CD4-positive, alpha-beta memory T cell (primary cell): ENCODE data around the gene LAPTM4A. TPM values are rescaled to one million over a fixed set of nuclear protein-coding genes. Genes with fewer than 3 reads are reported as not detected.
"Not testable (repeated sequence)": the region's sequence is repeated elsewhere in the genome, so short reads cannot be mapped to it uniquely, and the experiment has no call there.

Experiments used
- CTCF ChIA-PET: fragments of 350-600 bp; sonication (Branson Sonifier 250); formaldehyde crosslinking; loops from one replicate; lab custom pipeline; 2021; ENCODE audit warnings: inconsistent platforms; ENCODE audit not compliant: partially characterized antibody; lab: Charles Lee
- POLR2A ChIA-PET: fragments of 350-600 bp; sonication (Branson Sonifier 250); formaldehyde crosslinking; loops from one replicate; lab custom pipeline; 2021; ENCODE audit not compliant: partially characterized antibody; lab: Charles Lee
- DNase-seq, 5 donors: peaks; one replicate each; pipeline versions ENCODE4 v3.0.0 to v3.0.0-alpha.2; 2020 to 2022; ENCODE audit warnings: mixed read lengths in 1 of 5
- H3K27ac ChIP-seq: one replicate; pipeline ENCODE4 v1.7.0; 2013; ENCODE audit warnings: low read depth, low read length
- H3K27me3 ChIP-seq: 2 replicates; pipeline ENCODE4 v1.7.0; 2013; ENCODE audit warnings: mild to moderate bottlenecking, low read length, moderate library complexity; ENCODE audit not compliant: insufficient read depth
- H3K36me3 ChIP-seq: 2 replicates; pipeline ENCODE4 v1.7.0; 2013; ENCODE audit warnings: mild to moderate bottlenecking, low read length, moderate library complexity; ENCODE audit not compliant: insufficient read depth
- H3K4me1 ChIP-seq: 2 replicates; pipeline ENCODE4 v1.7.0; 2013; ENCODE audit warnings: mild to moderate bottlenecking, low read length, moderate library complexity; ENCODE audit not compliant: insufficient read depth
- H3K4me3 ChIP-seq, 2 donors: one replicate each; pipeline ENCODE4 v1.7.0; 2013; ENCODE audit warnings: low read length in 2 of 2, mild to moderate bottlenecking in 1 of 2
- H3K9me3 ChIP-seq, 2 donors: one replicate each; pipeline ENCODE4 v1.7.0; 2013; ENCODE audit warnings: low read length in 2 of 2, control low read depth in 1 of 2; ENCODE audit not compliant: control insufficient read depth in 1 of 2
- H3K27ac Mint-ChIP-seq, 7 donors: one replicate each; pipeline ENCODE4 v1.8.0; 2020 to 2021; ENCODE audit warnings: mixed read lengths in 7 of 7, mild to moderate bottlenecking in 6 of 7, inconsistent platforms in 3 of 7, moderate library complexity in 3 of 7
- H3K27me3 Mint-ChIP-seq, 2 donors: one replicate each; pipeline ENCODE4 v1.8.0; 2020 to 2021; ENCODE audit warnings: mixed read lengths in 2 of 2
- H3K36me3 Mint-ChIP-seq, 2 donors: one replicate each; pipeline ENCODE4 v1.8.0; 2020 to 2021; ENCODE audit warnings: mixed read lengths in 2 of 2, inconsistent platforms in 1 of 2, mild to moderate bottlenecking in 1 of 2
- H3K4me1 Mint-ChIP-seq, 4 donors: one replicate each; pipeline ENCODE4 v1.8.0; 2020 to 2021; ENCODE audit warnings: mixed read lengths in 4 of 4, mild to moderate bottlenecking in 1 of 4
- H3K4me3 Mint-ChIP-seq, 8 donors: one replicate each; pipeline ENCODE4 v1.8.0; 2020 to 2021; ENCODE audit warnings: mixed read lengths in 8 of 8, mild to moderate bottlenecking in 7 of 8, moderate library complexity in 6 of 8, inconsistent platforms in 3 of 8
- H3K9me3 Mint-ChIP-seq, 8 donors: one replicate each; pipeline ENCODE4 v1.8.0; 2020 to 2021; ENCODE audit warnings: mixed read lengths in 8 of 8, mild to moderate bottlenecking in 5 of 8, inconsistent platforms in 3 of 8, moderate library complexity in 1 of 8
- intact Hi-C: fragments of 100-400 bp; cut with micrococcal nuclease; formaldehyde crosslinking; loops from one replicate; pipeline ENCODE4 v1.15.1; 2023
- polyA plus RNA-seq, 2 donors: library from polyadenylated mRNA; unstranded; fragments of 300-500 nt; fragmentation: Illumina TruSeq; gene quantifications; one replicate each; pipeline ENCODE4 v1.2.3, GENCODE V29; 2021
- total RNA-seq, 2 experiments: library from RNA; stranded (reverse); gene quantifications; one replicate each; pipeline ENCODE4 v1.2.3, GENCODE V29; 2021

LAPTM4A gene
- total and polyA plus RNA-seq, 4 experiments from 2014 or later = 47.4 to 150 (median 75.9) TPM

GRCh38 chr2:20045712-20046292 lies 5.6 kb downstream of the LAPTM4A start:
- Mint-ChIP-seq H3K36me3 (peaks cover 0 to 22% of the 10 kb centered on the region in 2 donors), H3K27ac (peak overlapping the region in 1 of 7 donors; percentile 22), H3K4me1 (peaks cover 29 to 48% (median 41%) of the 10 kb centered on the region in 4 donors)
- H3K4me3 ChIP-seq, H3K27me3 Mint-ChIP-seq, H3K4me3 Mint-ChIP-seq, H3K9me3 Mint-ChIP-seq, POLR2A ChIA-PET, DNase-seq, H3K9me3 ChIP-seq, H3K27ac ChIP-seq, intact Hi-C loops, H3K27me3 ChIP-seq, H3K36me3 ChIP-seq: not testable (repeated sequence)
- peaks cover 29% of the 10 kb centered on the region for H3K4me1 ChIP-seq
- CTCF ChIA-PET = interaction anchor here (3.1 to 3.8 kb wide), 2 partner anchors 31 kb away, joined by 13 to 20 read pairs; no protein-coding TSS in a partner anchor

GRCh38 chr2:20044778-20045177 lies 6.7 kb downstream of the LAPTM4A start:
- H3K36me3 Mint-ChIP-seq = peaks cover 9 to 26% of the 10 kb centered on the region in 2 donors
- no peak overlapping the region for H3K27ac Mint-ChIP-seq
- Histone ChIP-seq H3K4me1 (peaks cover 21% of the 10 kb centered on the region), H3K27me3 (no peaks in the 10 kb centered on the region), H3K36me3 (peaks cover 7% of the 10 kb centered on the region), H3K4me3 (no peak overlapping the region), H3K9me3 (no peaks in the 10 kb centered on the region), H3K27ac (no peak overlapping the region)
- intact Hi-C loops = no loop called here
- DNase-seq = no peak
- ChIA-PET CTCF (interaction anchor here (3.1 kb wide), 1 partner anchor 30 kb away, joined by 13 read pairs; no protein-coding TSS in a partner anchor), POLR2A (no interaction called here)
- no peak overlapping the region for H3K4me3 Mint-ChIP-seq
- no peaks in the 10 kb centered on the region for H3K9me3 Mint-ChIP-seq
- no peaks in the 10 kb centered on the region for H3K27me3 Mint-ChIP-seq
- peaks cover 22 to 39% (median 33%) of the 10 kb centered on the region in 4 donors for H3K4me1 Mint-ChIP-seq

GRCh38 chr2:20042531-20042930 lies 8.9 kb downstream of the LAPTM4A start:
- ChIA-PET CTCF (no interaction called here), POLR2A (no interaction called here)
- no peak for DNase-seq
- Mint-ChIP-seq H3K4me3 (no peak overlapping the region), H3K27ac (no peak overlapping the region), H3K4me1 (peaks cover 8 to 20% (median 16%) of the 10 kb centered on the region in 4 donors), H3K36me3 (peaks cover 23 to 45% of the 10 kb centered on the region in 2 donors), H3K9me3 (no peaks in the 10 kb centered on the region), H3K27me3 (no peaks in the 10 kb centered on the region)
- Histone ChIP-seq H3K4me3 (no peak overlapping the region), H3K36me3 (peaks cover 24% of the 10 kb centered on the region), H3K9me3 (no peaks in the 10 kb centered on the region), H3K27ac (no peak overlapping the region), H3K27me3 (no peaks in the 10 kb centered on the region), H3K4me1 (no peaks in the 10 kb centered on the region)
- intact Hi-C loops = no loop called here

GRCh38 chr2:20040489-20041172 lies 10.8 kb downstream of the LAPTM4A start:
- H3K27ac Mint-ChIP-seq = no peak overlapping the region
- no peak overlapping the region for H3K4me3 Mint-ChIP-seq
- no peak overlapping the region for H3K4me3 ChIP-seq
- peaks cover 41 to 59% of the 10 kb centered on the region in 2 donors for H3K36me3 Mint-ChIP-seq
- POLR2A ChIA-PET = no interaction called here
- CTCF ChIA-PET = interaction anchor here (2.6 kb wide), 1 partner anchor 26 kb away, joined by 11 read pairs; no protein-coding TSS in a partner anchor
- H3K9me3 Mint-ChIP-seq = no peaks in the 10 kb centered on the region
- intact Hi-C loops = no loop called here
- H3K27ac ChIP-seq = no peak overlapping the region
- H3K4me1 ChIP-seq = no peaks in the 10 kb centered on the region
- peaks cover 9 to 19% (median 13%) of the 10 kb centered on the region in 4 donors for H3K4me1 Mint-ChIP-seq
- H3K36me3 ChIP-seq = peaks cover 40% of the 10 kb centered on the region
- DNase-seq = no peak
- H3K27me3 Mint-ChIP-seq = no peaks in the 10 kb centered on the region
- no peaks in the 10 kb centered on the region for H3K27me3 ChIP-seq
- no peaks in the 10 kb centered on the region for H3K9me3 ChIP-seq

- no peaks in the 10 kb centered on the region for H3K9me3 Mint-ChIP-seq
- Histone ChIP-seq H3K27me3 (no peaks in the 10 kb centered on the region), H3K27ac (no peak overlapping the region), H3K36me3 (peaks cover 58% of the 10 kb centered on the region), H3K9me3 (no peaks in the 10 kb centered on the region), H3K4me1 (no peaks in the 10 kb centered on the region), H3K4me3 (no peak overlapping the region)
- intact Hi-C loops = no loop called here
- peak overlapping the region in 1 of 7 donors; percentile 5 for H3K27ac Mint-ChIP-seq
- no peak overlapping the region for H3K4me3 Mint-ChIP-seq
- ChIA-PET CTCF (interaction anchor here (0.8 to 5.2 kb wide), 2 partner anchors 14 to 22 kb away, joined by 4 to 32 read pairs; partner anchors contain the start of gene LAPTM4A), POLR2A (no interaction called here)
- no peak for DNase-seq
- H3K36me3 Mint-ChIP-seq = peaks cover 66 to 82% of the 10 kb centered on the region in 2 donors
- H3K4me1 Mint-ChIP-seq = peaks cover 0 to 9% (median 7%) of the 10 kb centered on the region in 4 donors
- H3K27me3 Mint-ChIP-seq = no peaks in the 10 kb centered on the region
Measured at GRCh38 chr2:20037660-20038059, 13.8 kb downstream of the LAPTM4A start.

- H3K36me3 Mint-ChIP-seq = peaks cover 81 to 90% of the 10 kb centered on the region in 2 donors
Measured at GRCh38 chr2:20035955-20036666, 15.3 kb downstream of the LAPTM4A start.

More at GRCh38 chr2:20035955-20036666, 15.3 kb downstream of the LAPTM4A start:
- Mint-ChIP-seq H3K9me3 (no peaks in the 10 kb centered on the region), H3K27ac (peak overlapping the region in 2 of 7 donors; percentile 38 to 54), H3K27me3 (no peaks in the 10 kb centered on the region), H3K4me3 (no peak overlapping the region), H3K4me1 (peaks cover 0 to 3% (median 1%) of the 10 kb centered on the region in 4 donors)
- intact Hi-C loops = no loop called here
- Histone ChIP-seq H3K9me3 (no peaks in the 10 kb centered on the region), H3K27ac (no peak overlapping the region), H3K36me3 (peaks cover 62% of the 10 kb centered on the region), H3K27me3 (no peaks in the 10 kb centered on the region), H3K4me3 (no peak overlapping the region), H3K4me1 (no peaks in the 10 kb centered on the region)
- DNase-seq = no peak
- POLR2A ChIA-PET = no interaction called here
- CTCF ChIA-PET = interaction anchor here (0.6 to 5.2 kb wide), 2 partner anchors 21 to 336 kb away, joined by 3 to 32 read pairs; no protein-coding TSS in a partner anchor
